Left ventricle myocardium inferior (tissue), 1 donor: ENCODE data around the gene CHADL. TPM values are rescaled to one million over a fixed set of nuclear protein-coding genes. Genes with fewer than 3 reads are reported as not detected.

Experiments used
- DNase-seq: peaks from one replicate; pipeline ENCODE4 v3.0.0-alpha.2; 2020
- H3K27ac ChIP-seq: fragments of 200-600 bp; replicated peaks from 2 replicates; pipeline ENCODE4 v1.8.0; 2021
- H3K27me3 ChIP-seq: fragments of 200-600 bp; 2 replicates; pipeline ENCODE4 v1.8.0; 2021; ENCODE audit warnings: low read depth
- H3K36me3 ChIP-seq: fragments of 200-600 bp; 2 replicates; pipeline ENCODE4 v1.8.0; 2021
- H3K4me1 ChIP-seq: fragments of 200-600 bp; 2 replicates; pipeline ENCODE4 v1.8.0; 2021
- H3K4me3 ChIP-seq: fragments of 200-600 bp; 2 replicates; pipeline ENCODE4 v1.8.0; 2021; ENCODE audit warnings: mild to moderate bottlenecking, moderate library complexity
- H3K9me3 ChIP-seq: fragments of 200-600 bp; replicated peaks from 2 replicates; pipeline ENCODE4 v1.8.0; 2021
- intact Hi-C: fragments of 100-400 bp; cut with micrococcal nuclease; formaldehyde crosslinking; loops from one replicate; pipeline ENCODE4 v1.11.0; 2022
- total RNA-seq: library from RNA; stranded (reverse); fragmentation: NEBNext Ultra II Directional; extraction: Animal tissue kit (Norgen Biotek cat#: 25700); gene quantifications from one replicate; pipeline ENCODE4 v1.2.1, GENCODE V29; 2021
- TF ChIP-seq, protein P1 (sequence below): fragments of 200-600 bp; IDR thresholded peaks from 2 replicates; pipeline ENCODE4 v1.8.0; 2021; ENCODE audit warnings: antibody characterized with exemption, mild to moderate bottlenecking, borderline replicate concordance
- donor health status: DM: no; HTN: yes; CAD: no; lungs with severe emphysema.

CHADL gene
- total RNA-seq, 1 donor from 2014 or later, result 10.3 TPM

DNA sequence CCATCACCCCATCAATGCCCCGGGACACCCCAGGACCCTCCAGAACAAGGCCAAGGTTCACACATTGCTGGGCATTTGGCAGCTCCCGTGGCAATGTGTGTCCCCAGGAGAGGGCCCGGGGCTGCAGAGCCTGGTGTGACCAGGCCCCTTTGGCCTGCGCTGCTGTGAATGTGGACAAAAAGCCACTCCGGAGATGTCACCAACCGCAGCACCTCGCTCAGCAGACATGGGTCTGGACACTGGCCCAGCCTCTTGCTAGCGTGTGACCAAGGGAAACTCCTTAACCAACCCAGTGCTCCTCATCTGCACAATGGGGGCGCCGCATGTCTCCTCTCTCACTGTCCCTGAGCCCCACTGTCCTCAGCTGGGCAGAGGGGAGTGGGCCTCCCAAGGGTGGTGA, 8.0 kb upstream of the CHADL start:
- intact Hi-C loops, result no loop called here
- H3K4me3 ChIP-seq, result no peak overlapping the region
- H3K27me3 ChIP-seq, result no peaks in the 10 kb centered on the region
- H3K36me3 ChIP-seq, result peaks cover 70% of the 10 kb centered on the region
- H3K9me3 ChIP-seq, result no peaks in the 10 kb centered on the region
- peak overlapping the region; percentile 85 for H3K27ac ChIP-seq
- DNase-seq, result no peak
- TF ChIP-seq, protein P1, sequence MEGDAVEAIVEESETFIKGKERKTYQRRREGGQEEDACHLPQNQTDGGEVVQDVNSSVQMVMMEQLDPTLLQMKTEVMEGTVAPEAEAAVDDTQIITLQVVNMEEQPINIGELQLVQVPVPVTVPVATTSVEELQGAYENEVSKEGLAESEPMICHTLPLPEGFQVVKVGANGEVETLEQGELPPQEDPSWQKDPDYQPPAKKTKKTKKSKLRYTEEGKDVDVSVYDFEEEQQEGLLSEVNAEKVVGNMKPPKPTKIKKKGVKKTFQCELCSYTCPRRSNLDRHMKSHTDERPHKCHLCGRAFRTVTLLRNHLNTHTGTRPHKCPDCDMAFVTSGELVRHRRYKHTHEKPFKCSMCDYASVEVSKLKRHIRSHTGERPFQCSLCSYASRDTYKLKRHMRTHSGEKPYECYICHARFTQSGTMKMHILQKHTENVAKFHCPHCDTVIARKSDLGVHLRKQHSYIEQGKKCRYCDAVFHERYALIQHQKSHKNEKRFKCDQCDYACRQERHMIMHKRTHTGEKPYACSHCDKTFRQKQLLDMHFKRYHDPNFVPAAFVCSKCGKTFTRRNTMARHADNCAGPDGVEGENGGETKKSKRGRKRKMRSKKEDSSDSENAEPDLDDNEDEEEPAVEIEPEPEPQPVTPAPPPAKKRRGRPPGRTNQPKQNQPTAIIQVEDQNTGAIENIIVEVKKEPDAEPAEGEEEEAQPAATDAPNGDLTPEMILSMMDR, result no peak
- H3K4me1 ChIP-seq, result peaks cover 21% of the 10 kb centered on the region

DNA sequence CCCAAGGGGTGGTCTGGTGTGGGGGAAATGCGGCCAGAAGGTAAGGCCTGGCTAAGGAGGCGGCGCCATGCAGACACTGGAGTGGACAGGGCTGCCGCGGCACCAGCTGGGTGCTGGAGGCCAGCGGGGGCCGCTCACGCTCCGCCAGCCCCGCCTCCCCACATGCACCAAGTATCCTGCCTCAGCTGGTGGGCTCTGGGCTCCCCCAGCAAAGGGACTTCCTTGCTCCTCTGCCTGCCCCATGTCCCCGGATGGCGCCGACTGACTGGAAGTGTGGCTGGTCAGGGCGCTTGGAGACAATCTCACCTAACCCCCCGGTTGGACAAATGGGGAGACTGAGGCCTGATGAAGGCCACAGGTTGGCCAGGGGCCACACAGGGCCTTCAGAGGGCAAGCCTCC, 7.6 kb upstream of the CHADL start:
- peak overlapping the region; percentile 85 for H3K27ac ChIP-seq
- peaks cover 66% of the 10 kb centered on the region for H3K36me3 ChIP-seq
- no peak overlapping the region for H3K4me3 ChIP-seq
- H3K27me3 ChIP-seq, result no peaks in the 10 kb centered on the region
- intact Hi-C loops, result no loop called here
- no peaks in the 10 kb centered on the region for H3K9me3 ChIP-seq
- peaks cover 25% of the 10 kb centered on the region for H3K4me1 ChIP-seq
- TF ChIP-seq, protein P1, result no peak
- no peak for DNase-seq

DNA sequence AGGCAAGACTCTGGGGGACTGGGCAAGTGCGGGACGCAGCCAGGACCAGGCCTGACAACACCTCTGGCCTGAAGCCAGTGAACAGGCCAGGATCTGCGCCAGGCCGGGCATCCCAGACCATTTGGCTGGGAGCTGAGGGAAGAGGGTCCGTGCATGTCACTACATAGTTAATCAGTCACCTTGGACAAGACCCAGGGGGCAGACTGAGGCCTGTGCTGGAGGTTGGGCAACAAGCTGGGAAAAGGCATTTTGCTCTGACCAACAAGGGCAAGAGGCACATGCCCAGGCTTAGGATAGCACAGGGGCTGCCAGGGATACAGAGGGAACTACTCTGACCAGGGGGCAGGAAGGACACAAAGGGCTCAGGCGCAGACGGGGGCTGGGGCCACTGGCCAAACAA, 7.0 kb upstream of the CHADL start:
- H3K27ac ChIP-seq, result peak overlapping the region; percentile 85
- peaks cover 31% of the 10 kb centered on the region for H3K4me1 ChIP-seq
- TF ChIP-seq, protein P1, result no peak
- H3K27me3 ChIP-seq, result no peaks in the 10 kb centered on the region
- peak; percentile 67 for DNase-seq
- H3K4me3 ChIP-seq, result no peak overlapping the region
- H3K9me3 ChIP-seq, result no peaks in the 10 kb centered on the region
- intact Hi-C loops, result no loop called here
- peaks cover 60% of the 10 kb centered on the region for H3K36me3 ChIP-seq

DNA sequence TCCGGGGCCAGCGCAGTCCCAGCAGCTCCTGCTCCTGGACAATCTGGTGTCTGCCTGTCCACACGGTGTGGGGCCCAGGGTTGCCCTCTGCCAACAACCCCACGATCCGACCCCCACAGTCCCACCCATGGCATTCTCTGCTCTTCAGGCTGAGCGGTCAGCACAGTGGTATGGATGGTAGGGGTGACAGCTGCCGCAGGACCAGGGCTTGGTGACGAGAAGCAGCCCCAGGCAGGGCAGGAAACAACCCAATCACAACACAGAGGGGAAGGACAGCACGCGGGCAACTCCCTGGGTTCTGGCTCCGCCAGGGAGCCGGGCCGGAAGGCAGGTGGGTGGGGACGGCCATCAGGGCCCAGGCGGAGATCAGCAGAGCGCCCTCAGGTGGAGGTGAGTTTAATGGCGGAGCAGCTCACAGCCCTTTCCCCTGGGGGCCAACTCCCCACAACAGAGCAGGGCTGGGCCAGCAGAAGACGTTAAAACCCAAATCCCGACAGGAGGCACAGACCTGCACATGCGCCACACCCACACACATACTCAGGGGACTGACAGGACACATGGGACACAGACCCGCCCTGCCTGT, 5.3 kb upstream of the CHADL start:
- H3K36me3 ChIP-seq, result peaks cover 43% of the 10 kb centered on the region
- TF ChIP-seq, protein P1, result no peak
- H3K27me3 ChIP-seq, result no peaks in the 10 kb centered on the region
- H3K4me1 ChIP-seq, result peaks cover 31% of the 10 kb centered on the region
- H3K9me3 ChIP-seq, result no peaks in the 10 kb centered on the region
- no peak overlapping the region for H3K27ac ChIP-seq
- intact Hi-C loops, result no loop called here
- no peak overlapping the region for H3K4me3 ChIP-seq
- no peak for DNase-seq

DNA sequence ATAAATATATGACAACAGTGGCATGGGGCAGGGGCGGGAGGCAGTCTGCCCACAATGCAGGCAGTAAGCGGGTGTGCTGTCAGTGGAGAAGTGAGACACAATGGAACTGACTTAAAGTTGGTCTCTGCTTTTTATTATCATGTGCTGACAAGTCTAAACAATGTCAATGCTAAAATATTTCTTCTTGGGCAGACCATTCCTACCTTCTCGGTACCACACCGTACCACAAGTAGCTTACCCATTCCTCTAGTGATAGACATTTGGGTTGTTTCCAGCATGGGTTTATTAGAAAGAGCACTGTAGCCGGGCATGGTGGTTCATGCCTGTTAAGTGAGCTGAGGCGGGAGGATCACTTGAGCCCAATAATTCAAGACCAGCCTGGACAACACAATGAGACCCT, 2.6 kb upstream of the CHADL start:
- no peaks in the 10 kb centered on the region for H3K27me3 ChIP-seq
- no peak overlapping the region for H3K4me3 ChIP-seq
- H3K9me3 ChIP-seq, result no peaks in the 10 kb centered on the region
- peak overlapping the region; percentile 62 for H3K27ac ChIP-seq
- TF ChIP-seq, protein P1, result no peak
- peaks cover 26% of the 10 kb centered on the region for H3K4me1 ChIP-seq
- DNase-seq, result no peak
- peaks cover 17% of the 10 kb centered on the region for H3K36me3 ChIP-seq
- intact Hi-C loops, result no loop called here
